ENCODE data around the gene ESPNL. TPM values are rescaled to one million over a fixed set of nuclear protein-coding genes. Genes with fewer than 3 reads are reported as not detected.

The ESPNL gene, protein sequence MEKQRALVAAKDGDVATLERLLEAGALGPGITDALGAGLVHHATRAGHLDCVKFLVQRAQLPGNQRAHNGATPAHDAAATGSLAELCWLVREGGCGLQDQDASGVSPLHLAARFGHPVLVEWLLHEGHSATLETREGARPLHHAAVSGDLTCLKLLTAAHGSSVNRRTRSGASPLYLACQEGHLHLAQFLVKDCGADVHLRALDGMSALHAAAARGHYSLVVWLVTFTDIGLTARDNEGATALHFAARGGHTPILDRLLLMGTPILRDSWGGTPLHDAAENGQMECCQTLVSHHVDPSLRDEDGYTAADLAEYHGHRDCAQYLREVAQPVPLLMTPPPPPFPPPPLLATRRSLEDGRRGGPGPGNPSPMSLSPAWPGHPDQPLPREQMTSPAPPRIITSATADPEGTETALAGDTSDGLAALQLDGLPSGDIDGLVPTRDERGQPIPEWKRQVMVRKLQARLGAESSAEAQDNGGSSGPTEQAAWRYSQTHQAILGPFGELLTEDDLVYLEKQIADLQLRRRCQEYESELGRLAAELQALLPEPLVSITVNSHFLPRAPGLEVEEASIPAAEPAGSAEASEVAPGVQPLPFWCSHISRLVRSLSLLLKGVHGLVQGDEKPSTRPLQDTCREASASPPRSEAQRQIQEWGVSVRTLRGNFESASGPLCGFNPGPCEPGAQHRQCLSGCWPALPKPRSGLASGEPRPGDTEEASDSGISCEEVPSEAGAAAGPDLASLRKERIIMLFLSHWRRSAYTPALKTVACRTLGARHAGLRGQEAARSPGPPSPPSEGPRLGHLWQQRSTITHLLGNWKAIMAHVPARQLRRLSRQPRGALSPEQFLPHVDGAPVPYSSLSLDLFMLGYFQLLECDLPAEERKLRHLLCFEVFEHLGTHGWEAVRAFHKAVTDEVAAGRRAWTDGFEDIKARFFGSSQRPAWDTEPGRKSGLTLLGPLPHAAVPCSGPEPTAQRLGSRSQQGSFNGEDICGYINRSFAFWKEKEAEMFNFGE
- 0.60 and 2.7 TPM in 2 replicates for total RNA-seq

DNA sequence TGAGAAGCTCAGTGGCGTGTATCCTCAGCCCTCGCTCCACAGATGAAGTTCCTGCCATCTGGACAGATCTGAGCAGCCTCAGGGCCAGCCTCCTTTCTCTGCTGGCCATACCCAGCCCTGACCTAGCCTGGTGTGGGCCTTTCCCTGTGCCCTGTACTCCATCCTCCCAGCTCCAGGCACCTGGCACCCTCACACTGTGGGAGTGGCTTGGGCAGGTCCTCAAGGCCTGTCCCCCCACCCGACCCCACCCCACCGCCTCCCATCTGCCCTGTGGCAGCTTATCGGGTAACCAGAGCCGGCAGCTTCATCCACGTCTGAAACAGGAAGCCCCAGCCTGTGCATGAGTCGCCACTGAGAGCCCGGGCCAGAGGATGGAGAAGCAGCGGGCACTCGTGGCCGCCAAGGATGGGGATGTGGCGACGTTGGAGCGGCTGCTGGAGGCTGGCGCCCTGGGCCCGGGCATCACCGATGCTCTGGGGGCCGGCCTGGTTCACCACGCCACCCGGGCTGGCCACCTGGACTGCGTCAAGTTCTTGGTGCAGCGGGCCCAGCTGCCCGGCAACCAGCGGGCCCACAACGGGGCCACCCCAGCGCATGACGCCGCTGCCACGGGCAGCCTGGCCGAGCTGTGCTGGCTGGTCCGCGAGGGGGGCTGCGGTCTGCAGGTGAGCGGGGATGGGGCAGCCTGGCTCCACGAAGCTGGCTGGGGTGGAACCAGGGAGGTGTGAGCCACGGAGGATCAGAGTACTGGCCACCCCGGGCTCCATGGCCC, at the start of gene ESPNL:
Gene ESPNL (plus strand): TSS at position 292 of the 772 bp plus-strand sequence. CDS start 80 bp downstream, at position 372.

DNA sequence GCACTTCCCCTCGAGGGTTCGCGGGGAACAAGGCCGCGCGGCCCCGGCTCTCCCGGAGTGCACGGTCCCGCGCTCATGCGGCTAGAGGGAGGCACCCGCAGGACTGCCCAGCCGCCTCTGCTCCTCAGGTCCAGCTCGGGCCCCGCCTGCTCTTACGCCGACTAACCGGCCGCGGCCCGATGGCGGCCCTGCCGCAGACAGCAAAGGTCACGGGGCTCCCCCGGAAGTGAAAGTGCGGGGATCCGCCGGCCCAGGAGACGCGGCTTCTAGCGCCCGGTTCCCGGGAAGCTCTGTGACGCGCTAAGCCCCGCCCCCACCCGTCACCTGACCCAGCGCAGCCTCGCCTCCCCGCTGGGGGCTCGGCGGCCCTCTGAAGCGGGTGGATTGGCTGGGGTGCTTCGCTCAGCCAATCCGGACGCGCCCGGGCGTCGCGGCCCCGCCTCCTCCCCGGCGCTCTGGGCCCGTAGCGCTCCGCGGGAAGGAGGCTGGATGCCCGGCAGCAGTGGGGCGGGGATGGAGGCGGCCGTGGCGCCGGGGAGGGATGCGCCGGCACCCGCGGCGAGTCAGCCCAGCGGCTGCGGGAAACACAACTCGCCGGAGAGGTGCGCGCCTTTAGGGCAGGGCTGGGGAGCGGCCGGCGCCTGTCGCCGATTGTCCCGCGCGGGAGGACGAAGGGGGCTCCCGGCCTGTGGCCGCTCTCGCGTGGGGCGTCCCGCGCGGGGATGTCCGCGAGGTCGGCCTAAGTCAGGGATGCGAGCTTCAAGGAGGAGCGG, 39.4 kb upstream of the ESPNL start, which contains the start of gene SCLY:
Gene SCLY (plus strand): TSS at position 460 of the 773 bp plus-strand sequence. CDS start 54 bp downstream, at position 514.

DNA sequence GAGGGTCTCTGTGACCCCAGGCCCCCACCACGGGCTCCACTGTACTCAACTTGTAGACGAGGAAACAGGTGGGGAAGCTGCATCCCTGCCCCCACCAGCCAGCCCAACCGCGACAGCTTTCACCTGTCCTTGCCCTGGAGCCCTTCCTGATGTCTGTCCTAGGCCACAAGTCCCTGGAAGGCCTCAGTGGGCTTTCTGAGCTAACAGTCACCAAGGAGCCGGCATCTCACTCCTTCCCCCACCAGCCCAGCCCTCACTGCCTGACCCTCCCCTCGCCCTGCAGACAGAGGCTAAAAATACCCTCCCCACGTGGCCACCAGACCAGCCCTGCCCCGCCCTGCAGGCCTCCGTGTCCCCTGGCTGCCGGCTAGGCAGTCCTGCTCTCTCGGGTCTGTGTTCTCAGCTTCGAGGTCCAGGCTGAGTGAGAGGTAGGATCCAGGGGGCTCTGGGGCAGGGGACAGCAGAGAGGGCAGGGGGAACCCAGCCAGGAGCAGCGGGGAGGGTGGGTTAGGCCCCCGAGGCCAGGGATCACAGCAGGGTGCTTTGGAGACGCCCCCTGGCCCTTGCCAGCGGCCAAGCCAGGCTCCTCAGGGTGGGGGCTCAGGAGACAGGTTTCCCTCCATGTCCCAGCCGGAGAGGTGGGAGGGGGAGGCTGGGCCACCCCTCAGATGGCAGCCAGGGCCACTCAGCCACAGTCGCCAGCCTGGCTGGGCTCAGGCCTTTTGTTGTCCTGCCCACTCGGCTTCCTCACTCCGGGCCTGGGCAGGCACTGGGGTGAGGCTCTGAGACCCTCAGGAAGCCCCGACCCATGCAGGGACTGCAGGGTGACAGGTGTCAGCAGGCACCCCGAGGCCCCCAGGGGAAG, 38.4 kb downstream of the ESPNL start, which contains the start of gene KLHL30:
Gene KLHL30 (plus strand): TSS at position 338 of the 865 bp plus-strand sequence. CDS start 2,087 bp downstream, outside the sequence.

DNA sequence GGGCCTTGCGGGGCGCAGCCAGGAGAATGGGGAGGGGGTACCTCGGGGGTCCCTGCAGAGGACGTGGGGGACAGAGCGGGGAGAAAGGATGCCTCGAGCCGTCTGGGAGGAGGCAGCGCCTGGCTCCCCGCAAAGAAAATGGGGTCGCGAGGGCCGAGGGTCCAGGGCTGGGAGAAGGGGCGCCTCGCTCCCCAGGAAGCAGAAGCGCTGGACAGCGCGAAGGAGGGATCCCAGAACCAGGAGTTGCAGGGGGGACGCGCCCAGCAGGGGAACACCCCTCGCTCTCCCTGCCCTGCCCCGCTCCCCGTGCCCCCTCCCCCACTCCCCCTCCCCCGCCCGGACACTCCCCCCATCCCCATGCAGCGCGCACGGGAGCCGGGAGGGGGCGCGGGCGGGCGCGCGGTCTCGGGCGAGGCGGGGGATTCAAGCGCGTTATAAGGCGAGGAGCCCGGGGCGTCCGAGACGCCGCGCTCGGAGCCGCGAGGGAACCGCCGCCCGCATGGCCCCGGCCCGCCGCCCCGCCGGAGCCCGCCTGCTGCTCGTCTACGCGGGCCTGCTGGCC, 58.5 kb downstream of the ESPNL start, which contains the start of gene ERFE:
Gene ERFE (plus strand): TSS at position 462 of the 562 bp plus-strand sequence. CDS start 38 bp downstream, at position 500.

Other genes with a start within 250 kb of the ESPNL start
- 2.7 and 7.6 TPM in 2 replicates for gene RAMP1, start 240.7 kb upstream of the ESPNL start, total RNA-seq
- 35.1 and 50.5 TPM in 2 replicates for gene UBE2F, start 133.3 kb upstream of the ESPNL start, total RNA-seq
- gene SCLY, start 39.3 kb upstream of the ESPNL start, total RNA-seq: 9.1 and 10.9 TPM in 2 replicates
- 0.09 and 0.16 TPM in 2 replicates for gene KLHL30, start 38.3 kb downstream of the ESPNL start, total RNA-seq
- 0.32 and 1.3 TPM in 2 replicates for gene ERFE, start 58.6 kb downstream of the ESPNL start, total RNA-seq
- 18.3 and 23.6 TPM in 2 replicates for gene ILKAP, start 103.4 kb downstream of the ESPNL start, total RNA-seq
- 0.34 and 0.47 TPM in 2 replicates for gene HES6, start 139.7 kb downstream of the ESPNL start, total RNA-seq
- gene PER2, start 188.3 kb downstream of the ESPNL start, total RNA-seq: 2.0 and 3.7 TPM in 2 replicates
- gene TRAF3IP1, start 220.2 kb downstream of the ESPNL start, total RNA-seq: 9.9 and 11.5 TPM in 2 replicates